Vagina (tissue), 2 donors: ENCODE measurements around the gene LIFR.

ENCODE experiments used
- POLR2A ChIP-seq, 2 donors: fragments of 450-650 bp; IDR thresholded peaks; one replicate each; pipeline ENCODE4 v1.6.1; 2017; ENCODE audit warnings: antibody characterized with exemption in 2 of 2, mild to moderate bottlenecking in 2 of 2, moderate library complexity in 2 of 2
- POLR2AphosphoS5 ChIP-seq, 2 donors: sonication (generic); formaldehyde crosslinking; IDR thresholded peaks; one replicate each; pipeline ENCODE4 v1.9.0; 2017; ENCODE audit warnings: antibody characterized with exemption in 2 of 2, mild to moderate bottlenecking in 2 of 2, low read depth in 1 of 2; ENCODE audit not compliant: insufficient read depth in 1 of 2
- TF ChIP-seq, protein P1 (sequence below), 3 experiments: fragments of 450-650 bp in 2 of 3; fragments of 200-600 bp in 1 of 3; sonication (generic) in 1 of 3; IDR thresholded peaks; one replicate each; pipeline ENCODE4 v1.5.1; 2017 to 2019; ENCODE audit warnings: antibody characterized with exemption in 3 of 3, mild to moderate bottlenecking in 2 of 3, moderate library complexity in 2 of 3

DNA sequence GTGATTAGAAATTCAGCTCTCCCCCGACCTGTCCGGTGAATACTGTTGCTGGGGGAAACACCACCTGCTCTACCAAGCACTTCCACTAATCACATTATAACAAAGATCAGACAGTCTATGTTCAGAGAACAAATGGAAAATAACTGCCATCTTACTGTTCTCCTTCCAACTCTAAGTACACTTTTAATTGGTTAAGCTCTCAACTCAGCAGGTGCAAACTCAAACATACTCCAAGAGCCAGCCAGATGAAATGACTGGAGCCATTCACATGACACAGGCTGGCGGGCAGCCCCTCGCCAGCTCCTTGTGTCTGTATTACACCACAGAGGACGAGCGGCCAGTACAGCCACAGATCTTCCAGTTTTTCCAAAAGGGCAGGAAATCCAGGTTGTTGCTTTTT is 16.1 kb downstream of the LIFR start:
- TF ChIP-seq POLR2A (IDR thresholded peaks at IDR 0.05) (no peak), POLR2AphosphoS5 (IDR thresholded peaks at IDR 0.05; ENCODE audit: insufficient read depth in 1 of 2, low read depth in 1 of 2) (no peak)
- TF ChIP-seq, protein P1, sequence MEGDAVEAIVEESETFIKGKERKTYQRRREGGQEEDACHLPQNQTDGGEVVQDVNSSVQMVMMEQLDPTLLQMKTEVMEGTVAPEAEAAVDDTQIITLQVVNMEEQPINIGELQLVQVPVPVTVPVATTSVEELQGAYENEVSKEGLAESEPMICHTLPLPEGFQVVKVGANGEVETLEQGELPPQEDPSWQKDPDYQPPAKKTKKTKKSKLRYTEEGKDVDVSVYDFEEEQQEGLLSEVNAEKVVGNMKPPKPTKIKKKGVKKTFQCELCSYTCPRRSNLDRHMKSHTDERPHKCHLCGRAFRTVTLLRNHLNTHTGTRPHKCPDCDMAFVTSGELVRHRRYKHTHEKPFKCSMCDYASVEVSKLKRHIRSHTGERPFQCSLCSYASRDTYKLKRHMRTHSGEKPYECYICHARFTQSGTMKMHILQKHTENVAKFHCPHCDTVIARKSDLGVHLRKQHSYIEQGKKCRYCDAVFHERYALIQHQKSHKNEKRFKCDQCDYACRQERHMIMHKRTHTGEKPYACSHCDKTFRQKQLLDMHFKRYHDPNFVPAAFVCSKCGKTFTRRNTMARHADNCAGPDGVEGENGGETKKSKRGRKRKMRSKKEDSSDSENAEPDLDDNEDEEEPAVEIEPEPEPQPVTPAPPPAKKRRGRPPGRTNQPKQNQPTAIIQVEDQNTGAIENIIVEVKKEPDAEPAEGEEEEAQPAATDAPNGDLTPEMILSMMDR (IDR thresholded peaks at IDR 0.05), result no peak
